Measurements from ENCODE around the gene UBE2S.

DNA sequence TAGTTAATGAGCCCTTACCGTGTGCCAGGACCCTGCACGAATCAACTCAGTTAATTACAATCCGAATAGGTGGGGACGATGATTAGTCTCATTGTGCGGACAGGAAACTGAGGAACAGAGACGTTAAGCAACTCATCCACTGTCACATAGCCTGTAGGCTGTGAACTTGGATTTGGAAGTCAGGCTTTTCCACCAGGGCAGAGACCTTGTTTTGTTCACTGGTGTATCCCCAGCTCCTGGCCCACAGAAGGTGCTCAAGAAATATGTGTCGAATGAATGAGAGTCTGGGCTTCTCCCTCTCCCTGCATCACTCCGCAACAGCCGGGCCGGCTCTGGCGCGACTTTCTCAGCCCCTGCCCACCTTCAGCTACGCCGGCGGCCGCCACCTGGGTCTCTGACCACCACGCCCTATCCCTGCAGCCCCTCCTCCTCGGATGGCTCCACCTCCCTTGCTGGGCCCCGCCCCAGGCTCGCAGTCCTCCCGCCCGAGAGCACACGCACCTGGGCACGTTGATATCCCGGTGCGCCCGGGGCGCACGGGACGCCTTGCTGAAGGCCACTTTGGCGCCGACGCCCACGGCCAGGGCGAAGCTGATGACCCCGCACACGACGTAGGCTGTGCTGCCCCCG is 34.2 kb upstream of the UBE2S start:
- no peak for TF ChIP-seq EZH2phosphoT487 (IDR thresholded peaks at IDR 0.05; ENCODE audit: borderline replicate concordance)
- TF ChIP-seq, protein P1, sequence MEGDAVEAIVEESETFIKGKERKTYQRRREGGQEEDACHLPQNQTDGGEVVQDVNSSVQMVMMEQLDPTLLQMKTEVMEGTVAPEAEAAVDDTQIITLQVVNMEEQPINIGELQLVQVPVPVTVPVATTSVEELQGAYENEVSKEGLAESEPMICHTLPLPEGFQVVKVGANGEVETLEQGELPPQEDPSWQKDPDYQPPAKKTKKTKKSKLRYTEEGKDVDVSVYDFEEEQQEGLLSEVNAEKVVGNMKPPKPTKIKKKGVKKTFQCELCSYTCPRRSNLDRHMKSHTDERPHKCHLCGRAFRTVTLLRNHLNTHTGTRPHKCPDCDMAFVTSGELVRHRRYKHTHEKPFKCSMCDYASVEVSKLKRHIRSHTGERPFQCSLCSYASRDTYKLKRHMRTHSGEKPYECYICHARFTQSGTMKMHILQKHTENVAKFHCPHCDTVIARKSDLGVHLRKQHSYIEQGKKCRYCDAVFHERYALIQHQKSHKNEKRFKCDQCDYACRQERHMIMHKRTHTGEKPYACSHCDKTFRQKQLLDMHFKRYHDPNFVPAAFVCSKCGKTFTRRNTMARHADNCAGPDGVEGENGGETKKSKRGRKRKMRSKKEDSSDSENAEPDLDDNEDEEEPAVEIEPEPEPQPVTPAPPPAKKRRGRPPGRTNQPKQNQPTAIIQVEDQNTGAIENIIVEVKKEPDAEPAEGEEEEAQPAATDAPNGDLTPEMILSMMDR (conservative IDR thresholded peaks at IDR 0.05; ENCODE audit: low read length): no peak
